ENCODE results near the gene ZMYND10. TPM values are rescaled to one million over a fixed set of nuclear protein-coding genes. Genes with fewer than 3 reads are reported as not detected.

ZMYND10 gene
- total RNA-seq, 1 experiment from 2014 or later = 0.74 TPM

- TF ChIP-seq GRHL2 (CRISPR knock-in tag; IDR thresholded peaks at IDR 0.05; ENCODE audit: insufficient replicate concordance, severe bottlenecking) = no peak
These were observed 17.4 kb downstream of the ZMYND10 start, which contains the start of gene TUSC2 (continued) for GRCh38 chr3:50327943-50328691.

GRCh38 chr3:50327129-50327528 is 18.4 kb downstream of the ZMYND10 start:
- no peak for ATAC-seq
- POLR2A ChIA-PET = interaction anchor here (1.1 to 1.7 kb wide), 3 partner anchors 10 to 52 kb away, joined by 3 to 21 read pairs (median 3); partner anchors contain the start of gene HYAL1
- TF ChIP-seq CREB1 (CRISPR knock-in tag; IDR thresholded peaks at IDR 0.05) = no peak
- no peak for TF ChIP-seq CTCF (IDR thresholded peaks at IDR 0.05)
- no peak for TF ChIP-seq GABPB1 (CRISPR knock-in tag; IDR thresholded peaks at IDR 0.05)
- no peak for TF ChIP-seq ELF4 (CRISPR knock-in tag; IDR thresholded peaks at IDR 0.05; ENCODE audit: low read depth)
- TF ChIP-seq STAT6 (CRISPR knock-in tag; conservative IDR thresholded peaks at IDR 0.05; ENCODE audit: low read depth) = no peak
- TF ChIP-seq E2F1 (CRISPR knock-in tag; IDR thresholded peaks at IDR 0.05) = no peak
- TF ChIP-seq PRDM15 (CRISPR knock-in tag; IDR thresholded peaks at IDR 0.05) = no peak
- no peak for TF ChIP-seq E2F5 (CRISPR knock-in tag; IDR thresholded peaks at IDR 0.05)
- TF ChIP-seq AR (CRISPR knock-in tag; IDR thresholded peaks at IDR 0.05) = no peak
- TF ChIP-seq PRRX2 (CRISPR knock-in tag; IDR thresholded peaks at IDR 0.05) = no peak
- TF ChIP-seq ATF2 (CRISPR knock-in tag; IDR thresholded peaks at IDR 0.05; ENCODE audit: borderline replicate concordance, low read depth) = no peak
- no peak for TF ChIP-seq USF2 (CRISPR knock-in tag; IDR thresholded peaks at IDR 0.05)
- TF ChIP-seq ZNF512 (CRISPR knock-in tag; IDR thresholded peaks at IDR 0.05; ENCODE audit: borderline replicate concordance) = no peak
- no peak for TF ChIP-seq GTF2I (CRISPR knock-in tag; conservative IDR thresholded peaks at IDR 0.05)
- TF ChIP-seq MXD4 (CRISPR knock-in tag; IDR thresholded peaks at IDR 0.05; ENCODE audit: borderline replicate concordance) = no peak

More at GRCh38 chr3:50327129-50327528, 18.4 kb downstream of the ZMYND10 start:
- Mint-ChIP-seq H3K4me1 (peaks cover 30% of the 10 kb centered on the region), H3K4me3 (peak overlapping the region; percentile 84), H3K27me3 (ENCODE audit: low read depth) (no peaks in the 10 kb centered on the region), H3K27ac (no peak overlapping the region), H3K36me3 (peaks cover 26% of the 10 kb centered on the region), H3K9me3 (no peaks in the 10 kb centered on the region)
- DNase-seq (ENCODE audit: low spot score) = no peak
- CTCF ChIA-PET = interaction anchor here (1.3 to 1.7 kb wide), 5 partner anchors 10 to 223 kb away, joined by 3 to 23 read pairs (median 10); partner anchors contain the start of gene HYAL1

Measured in WTC11 (cell line).